Testis (tissue), 3 donors: Measurements from ENCODE around the gene LOXL3. TPM values are rescaled to one million over a fixed set of nuclear protein-coding genes. Genes with fewer than 3 reads are reported as not detected.

ENCODE experiments used
- DNase-seq: peaks from one replicate; pipeline ENCODE4 v3.0.0-alpha.2; 2019
- H3K27ac ChIP-seq, 2 donors: fragments of 200-600 bp; sonication (generic); one replicate each; pipeline ENCODE4 v1.5.1; 2019
- H3K27me3 ChIP-seq: fragments of 200-600 bp; sonication (generic); one replicate; pipeline ENCODE4 v1.5.1; 2019
- H3K36me3 ChIP-seq: fragments of 200-600 bp; sonication (generic); one replicate; pipeline ENCODE4 v1.5.1; 2017; ENCODE audit warnings: low read depth; ENCODE audit errors: missing control alignments
- H3K4me1 ChIP-seq: fragments of 200-600 bp; sonication (generic); one replicate; pipeline ENCODE4 v1.5.1; 2019
- H3K4me3 ChIP-seq, 2 donors: fragments of 200-600 bp; sonication (generic); one replicate each; pipeline ENCODE4 v1.5.1; 2017 to 2019
- H3K9me3 ChIP-seq: fragments of 200-600 bp; sonication (generic); one replicate; pipeline ENCODE4 v1.5.1; 2017
- CTCF ChIP-seq, 3 experiments: fragments of 450-650 bp in 2 of 3; fragments of 200-600 bp in 1 of 3; sonication (generic) in 1 of 3; IDR thresholded peaks; one replicate each; pipeline ENCODE4 v1.5.1; 2016 to 2019; ENCODE audit warnings: antibody characterized with exemption in 3 of 3, mild to moderate bottlenecking in 2 of 3, moderate library complexity in 1 of 3
- POLR2A ChIP-seq: fragments of 450-650 bp; IDR thresholded peaks from one replicate; pipeline ENCODE4 v1.6.1; 2017; ENCODE audit warnings: antibody characterized with exemption, mild to moderate bottlenecking, moderate library complexity
- WGBS, 2 donors: methylation state at CpG; one replicate each; pipeline ENCODE4 v1.1.5; 2018; 5-methylcytosine and 5-hydroxymethylcytosine counted together
- intact Hi-C: fragments of 100-400 bp; cut with DNase I; formaldehyde crosslinking; loops from one replicate; pipeline ENCODE4 v1.15.1; 2023; ENCODE audit warnings: low total_unique reads
- polyA plus RNA-seq: library from polyadenylated mRNA; stranded (reverse); fragments of 350-450 nt; fragmentation: Illumina TruSeq; extraction: RNeasy Lipid Tissue Mini Kit (QIAGEN cat#74804); gene quantifications from one replicate; pipeline ENCODE4 v1.2.3, GENCODE V29; 2014; ENCODE audit warnings: low read depth, low replicate concordance; ENCODE audit not compliant: insufficient read depth
- total RNA-seq, 2 donors: library from RNA; depleted of rRNA; stranded (reverse); fragments of >200 nt; gene quantifications; one replicate each; pipeline ENCODE4 v1.2.3, GENCODE V29; 2016

LOXL3 gene
- total and polyA plus RNA-seq, 3 donors from 2014 or later = 10.5 to 15.2 (median 13.1) TPM

- intact Hi-C loops = no loop called here
- 87 to 88% methylated on average over 3 of the region's 3 CpGs for WGBS, 2 donors
- TF ChIP-seq CTCF (IDR thresholded peaks at IDR 0.05) (no peak), POLR2A (no peak)
- Histone ChIP-seq H3K27me3 (no peaks in the 10 kb centered on the region), H3K27ac (no peak overlapping the region), H3K4me1 (peaks cover 7% of the 10 kb centered on the region), H3K4me3 (no peak overlapping the region), H3K36me3 (peaks cover 4% of the 10 kb centered on the region), H3K9me3 (no peaks in the 10 kb centered on the region)
- DNase-seq = no peak
Observed at GRCh38 chr2:74504591-74504990, 49.2 kb downstream of the LOXL3 start.

GRCh38 chr2:74503506-74504475 lies 50.0 kb downstream of the LOXL3 start:
- intact Hi-C loops = no loop called here
- Histone ChIP-seq H3K27me3 (no peaks in the 10 kb centered on the region), H3K9me3 (no peaks in the 10 kb centered on the region), H3K4me1 (peaks cover 14% of the 10 kb centered on the region), H3K4me3 (peak overlapping the region; percentile 39 to 51), H3K27ac (no peak overlapping the region), H3K36me3 (peaks cover 4% of the 10 kb centered on the region)
- 47 to 51% methylated on average over 21 to 45 of the region's 45 CpGs for WGBS, 2 donors
- no peak for DNase-seq
- TF ChIP-seq POLR2A = no peak
- TF ChIP-seq CTCF (IDR thresholded peaks at IDR 0.05) = no peak

- H3K4me1 ChIP-seq = peaks cover 13% of the 10 kb centered on the region
- WGBS, 2 donors = 1 to 3% methylated on average over 20 to 65 of the region's 67 CpGs
- TF ChIP-seq CTCF (IDR thresholded peaks at IDR 0.05) (no peak), POLR2A (no peak)
Observed at GRCh38 chr2:74502720-74503505, 50.8 kb downstream of the LOXL3 start.

GRCh38 chr2:74502147-74502719 lies 51.5 kb downstream of the LOXL3 start:
- peak overlapping the region; percentile 39 to 51 for H3K4me3 ChIP-seq
- TF ChIP-seq POLR2A (no peak), CTCF (IDR thresholded peaks at IDR 0.05) (no peak)
- intact Hi-C loops = no loop called here
- H3K36me3 ChIP-seq = peaks cover 4% of the 10 kb centered on the region
- 12 to 13% methylated on average over 31 to 32 of the region's 32 CpGs for WGBS, 2 donors
- no peaks in the 10 kb centered on the region for H3K27me3 ChIP-seq
- no peaks in the 10 kb centered on the region for H3K9me3 ChIP-seq
- H3K27ac ChIP-seq = no peak overlapping the region
- H3K4me1 ChIP-seq = peaks cover 18% of the 10 kb centered on the region
- no peak for DNase-seq

More at GRCh38 chr2:74502720-74503505, 50.8 kb downstream of the LOXL3 start:
- peaks cover 4% of the 10 kb centered on the region for H3K36me3 ChIP-seq
- no peak overlapping the region for H3K27ac ChIP-seq
- intact Hi-C loops = no loop called here
- H3K9me3 ChIP-seq = no peaks in the 10 kb centered on the region
- no peaks in the 10 kb centered on the region for H3K27me3 ChIP-seq
- peak overlapping the region; percentile 39 to 51 for H3K4me3 ChIP-seq
- peak; percentile 64 for DNase-seq
